IgD-negative memory B cell (primary cell): ENCODE measurements around the gene BORCS8. TPM values are rescaled to one million over a fixed set of nuclear protein-coding genes. Genes with fewer than 3 reads are reported as not detected.
"Not testable (repeated sequence)": the region's sequence is repeated elsewhere in the genome, so short reads cannot be mapped to it uniquely, and the experiment has no call there.

Source experiments
- H3K27ac Mint-ChIP-seq, 3 donors: one replicate each; pipeline ENCODE4 v1.8.0; 2020 to 2022; ENCODE audit warnings: mild to moderate bottlenecking in 3 of 3, mixed read lengths in 3 of 3, moderate library complexity in 1 of 3
- H3K27me3 Mint-ChIP-seq: one replicate; pipeline ENCODE4 v1.8.0; 2021; ENCODE audit warnings: mixed read lengths
- H3K36me3 Mint-ChIP-seq: one replicate; pipeline ENCODE4 v1.8.0; 2020; ENCODE audit warnings: mild to moderate bottlenecking, mixed read lengths
- H3K4me1 Mint-ChIP-seq, 3 donors: one replicate each; pipeline ENCODE4 v1.8.0; 2020 to 2022; ENCODE audit warnings: mixed read lengths in 3 of 3, mild to moderate bottlenecking in 1 of 3
- H3K4me3 Mint-ChIP-seq, 4 donors: one replicate each; pipeline ENCODE4 v1.8.0; 2020 to 2022; ENCODE audit warnings: mild to moderate bottlenecking in 4 of 4, mixed read lengths in 4 of 4, moderate library complexity in 3 of 4
- H3K9me3 Mint-ChIP-seq, 3 donors: one replicate each; pipeline ENCODE4 v1.8.0; 2020 to 2021; ENCODE audit warnings: mixed read lengths in 3 of 3, mild to moderate bottlenecking in 1 of 3
- polyA plus RNA-seq: library from polyadenylated mRNA; unstranded; fragments of 300-500 nt; fragmentation: Illumina TruSeq; gene quantifications from one replicate; pipeline ENCODE4 v1.2.3, GENCODE V29; 2021

BORCS8 gene
- polyA plus RNA-seq, 1 donor from 2014 or later = 21.6 TPM

DNA sequence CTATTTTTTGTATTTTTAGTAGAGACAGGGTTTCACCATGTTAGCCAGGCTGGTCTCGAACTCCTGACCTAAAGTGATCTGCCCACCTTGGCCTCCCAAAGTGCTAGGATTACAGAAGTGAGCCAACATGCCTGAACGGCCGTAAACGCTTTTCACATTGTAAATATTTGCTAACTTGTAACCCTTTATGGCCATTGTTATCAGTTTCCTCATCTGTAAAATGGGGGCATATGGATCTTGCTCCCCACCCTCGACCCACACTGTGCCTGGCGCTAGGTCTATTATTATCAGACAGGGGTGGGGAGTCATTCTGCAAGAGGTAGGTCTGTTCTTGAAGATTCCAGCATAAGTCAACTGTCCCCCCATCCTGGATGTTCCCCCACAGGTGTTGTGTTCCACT is 31.7 kb upstream of the BORCS8 start:
- Mint-ChIP-seq H3K27ac (no peak overlapping the region), H3K4me1 (peaks cover 0 to 1% (median 0%) of the 10 kb centered on the region in 3 donors), H3K9me3 (no peaks in the 10 kb centered on the region), H3K27me3 (peaks cover 18% of the 10 kb centered on the region), H3K36me3 (peaks cover 2% of the 10 kb centered on the region), H3K4me3 (no peak overlapping the region)

DNA sequence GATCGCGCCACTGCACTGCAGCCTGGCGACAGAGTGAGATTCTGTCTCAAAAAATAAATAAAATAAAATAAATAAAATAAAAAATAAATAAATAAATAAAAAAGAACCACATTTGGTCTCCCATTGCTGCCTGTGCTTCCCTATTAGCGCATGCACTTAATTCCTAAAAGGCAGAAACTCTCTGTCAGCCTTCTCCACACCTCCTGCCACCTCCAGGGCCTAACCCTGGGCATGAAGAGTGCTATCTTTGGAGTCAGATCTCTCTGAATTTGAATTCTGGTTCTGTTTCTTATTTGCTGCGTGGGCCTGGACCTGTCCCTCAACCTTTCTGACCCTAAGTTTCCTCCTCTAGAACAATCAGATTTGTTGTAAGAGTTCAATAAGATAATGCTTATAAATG is 31.1 kb upstream of the BORCS8 start:
- Mint-ChIP-seq H3K9me3 (no peaks in the 10 kb centered on the region), H3K36me3 (peaks cover 2% of the 10 kb centered on the region), H3K27me3 (peaks cover 16% of the 10 kb centered on the region), H3K27ac (no peak overlapping the region), H3K4me3 (peak overlapping the region in 1 of 4 donors; percentile 39), H3K4me1 (peaks cover 0 to 1% (median 0%) of the 10 kb centered on the region in 3 donors)

DNA sequence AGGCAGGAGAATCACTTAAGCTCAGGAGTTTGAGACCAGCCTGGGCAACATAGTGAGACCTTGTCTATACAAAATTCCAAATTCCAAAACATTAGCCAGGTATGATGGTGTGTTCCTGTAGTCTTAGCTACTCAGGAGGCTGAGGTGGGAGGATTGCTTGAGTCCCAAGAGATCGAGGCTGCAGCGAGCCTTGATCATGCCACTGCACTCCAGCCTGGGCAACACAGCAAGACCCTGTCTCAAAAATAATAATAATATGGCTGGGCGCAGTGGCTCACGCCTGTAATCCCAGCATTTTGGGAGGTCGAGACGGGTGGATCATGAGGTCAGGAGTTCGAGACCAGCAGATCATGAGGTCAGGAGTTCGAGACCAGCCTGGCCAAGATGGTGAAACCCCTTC is 29.0 kb upstream of the BORCS8 start:
- H3K36me3 Mint-ChIP-seq, H3K9me3 Mint-ChIP-seq, H3K27ac Mint-ChIP-seq, H3K4me3 Mint-ChIP-seq, H3K4me1 Mint-ChIP-seq: not testable (repeated sequence)
- H3K27me3 Mint-ChIP-seq = peaks cover 23% of the 10 kb centered on the region

DNA sequence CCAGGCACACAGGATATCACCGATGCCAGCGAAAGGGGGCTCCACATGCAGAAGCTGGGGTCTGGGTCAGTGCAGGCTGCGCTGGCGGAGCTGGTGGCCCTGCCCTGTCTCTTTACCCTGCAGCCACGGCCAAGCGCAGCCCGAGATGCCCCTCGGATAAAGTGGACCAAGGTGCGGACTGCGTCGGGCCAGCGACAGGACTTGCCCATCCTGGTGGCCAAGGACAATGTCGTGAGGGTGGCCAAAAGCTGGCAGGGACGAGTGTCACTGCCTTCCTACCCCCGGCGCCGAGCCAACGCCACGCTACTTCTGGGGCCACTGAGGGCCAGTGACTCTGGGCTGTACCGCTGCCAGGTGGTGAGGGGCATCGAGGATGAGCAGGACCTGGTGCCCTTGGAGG is 27.0 kb upstream of the BORCS8 start:
- no peak overlapping the region for H3K27ac Mint-ChIP-seq
- H3K9me3 Mint-ChIP-seq = peaks cover 3 to 5% (median 5%) of the 10 kb centered on the region in 3 donors
- peaks cover 5% of the 10 kb centered on the region for H3K36me3 Mint-ChIP-seq
- peaks cover 25% of the 10 kb centered on the region for H3K27me3 Mint-ChIP-seq
- peaks cover 0 to 5% (median 3%) of the 10 kb centered on the region in 3 donors for H3K4me1 Mint-ChIP-seq
- no peak overlapping the region for H3K4me3 Mint-ChIP-seq

DNA sequence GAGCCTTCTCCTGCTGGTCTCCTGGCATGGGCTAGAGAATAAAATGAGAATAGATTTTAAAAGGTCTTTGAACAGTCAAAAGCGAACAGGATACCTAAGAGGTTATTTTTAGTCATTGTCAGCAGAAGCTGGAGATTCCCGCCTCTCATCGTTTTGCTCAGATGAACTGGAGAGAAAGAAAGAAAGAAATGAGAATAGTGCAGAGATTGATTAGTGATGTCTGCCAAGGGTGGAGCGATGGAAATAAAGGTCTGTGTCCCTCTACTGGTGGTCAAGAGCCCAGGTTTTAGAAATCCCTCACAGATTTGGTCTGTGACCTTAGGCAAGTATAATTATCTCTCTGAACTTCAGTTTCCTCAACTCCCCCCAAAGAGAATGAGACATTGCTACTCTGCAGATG is 25.1 kb upstream of the BORCS8 start:
- Mint-ChIP-seq H3K27me3 (peaks cover 33% of the 10 kb centered on the region), H3K36me3 (peaks cover 8% of the 10 kb centered on the region), H3K4me1 (peaks cover 0 to 10% (median 4%) of the 10 kb centered on the region in 3 donors), H3K9me3 (peaks cover 3 to 5% (median 5%) of the 10 kb centered on the region in 3 donors), H3K4me3 (no peak overlapping the region), H3K27ac (no peak overlapping the region)

DNA sequence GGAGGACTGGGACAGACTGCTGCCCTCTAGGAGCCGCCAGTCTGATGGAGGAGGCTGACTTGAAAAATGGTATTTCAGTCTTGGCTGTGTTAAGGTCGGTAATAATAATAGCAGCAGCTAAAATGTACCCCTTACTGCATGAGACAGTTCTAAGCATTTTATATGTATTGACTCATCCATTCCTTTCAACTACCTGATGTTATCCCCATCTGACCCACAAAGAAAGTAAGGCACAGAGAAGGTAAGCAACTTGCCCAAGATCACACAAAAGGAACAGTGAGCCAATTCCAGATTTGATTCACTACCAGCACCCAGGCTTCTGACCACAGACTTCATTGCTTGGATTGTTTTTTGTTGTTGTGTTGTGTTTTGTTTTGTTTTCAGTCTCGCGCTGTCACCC is 23.8 kb upstream of the BORCS8 start:
- H3K36me3 Mint-ChIP-seq = peaks cover 8% of the 10 kb centered on the region
- H3K4me1 Mint-ChIP-seq = peaks cover 0 to 10% (median 7%) of the 10 kb centered on the region in 3 donors
- H3K27ac Mint-ChIP-seq = no peak overlapping the region
- peak overlapping the region in 1 of 4 donors; percentile 25 for H3K4me3 Mint-ChIP-seq
- H3K9me3 Mint-ChIP-seq = peaks cover 3 to 5% (median 5%) of the 10 kb centered on the region in 3 donors
- peaks cover 40% of the 10 kb centered on the region for H3K27me3 Mint-ChIP-seq

DNA sequence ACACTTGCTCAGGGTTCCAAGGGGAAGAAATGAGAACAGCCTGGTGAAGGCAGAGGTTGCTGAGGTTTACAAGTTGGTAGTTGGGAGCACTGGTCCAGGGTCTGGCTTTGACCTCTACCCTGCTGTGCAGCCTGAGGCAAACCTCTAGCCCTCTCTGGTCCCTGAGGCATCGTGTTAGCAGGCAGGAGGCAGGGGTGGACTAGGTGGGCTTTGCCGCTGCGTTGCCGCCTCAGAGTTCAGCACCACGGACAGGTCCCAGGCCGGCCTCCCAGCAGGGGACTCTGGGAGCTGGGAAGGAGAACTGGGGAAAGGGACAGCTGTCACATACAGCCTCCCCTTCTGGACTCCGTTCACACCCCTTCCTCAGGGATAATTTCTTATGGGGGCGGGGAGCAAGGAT is 22.9 kb upstream of the BORCS8 start:
- no peak overlapping the region for H3K27ac Mint-ChIP-seq
- peaks cover 8% of the 10 kb centered on the region for H3K36me3 Mint-ChIP-seq
- H3K27me3 Mint-ChIP-seq = peaks cover 40% of the 10 kb centered on the region
- H3K4me3 Mint-ChIP-seq = no peak overlapping the region
- peaks cover 3 to 5% (median 5%) of the 10 kb centered on the region in 3 donors for H3K9me3 Mint-ChIP-seq
- H3K4me1 Mint-ChIP-seq = peaks cover 0 to 10% (median 7%) of the 10 kb centered on the region in 3 donors

DNA sequence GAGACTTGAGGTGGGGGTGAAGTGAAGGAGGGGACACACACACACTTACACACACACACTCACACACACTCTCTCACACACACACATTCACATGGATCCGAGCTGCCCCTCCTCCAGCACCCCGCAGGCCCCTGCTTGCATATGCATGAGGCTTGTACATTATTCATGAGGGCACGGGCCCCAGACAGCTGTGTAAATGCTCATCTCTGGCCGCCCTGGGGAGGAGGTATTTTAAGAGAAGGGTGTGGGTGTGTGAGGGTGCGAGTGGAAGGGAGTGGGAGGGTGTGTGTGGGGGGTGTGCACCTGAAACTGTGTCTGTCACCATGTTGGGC is 22.2 kb upstream of the BORCS8 start:
- peaks cover 0 to 10% (median 7%) of the 10 kb centered on the region in 3 donors for H3K4me1 Mint-ChIP-seq
- no peak overlapping the region for H3K4me3 Mint-ChIP-seq
- H3K36me3 Mint-ChIP-seq = peaks cover 8% of the 10 kb centered on the region
- H3K9me3 Mint-ChIP-seq = peaks cover 3 to 5% (median 5%) of the 10 kb centered on the region in 3 donors
- H3K27ac Mint-ChIP-seq = no peak overlapping the region
- H3K27me3 Mint-ChIP-seq = peaks cover 44% of the 10 kb centered on the region

DNA sequence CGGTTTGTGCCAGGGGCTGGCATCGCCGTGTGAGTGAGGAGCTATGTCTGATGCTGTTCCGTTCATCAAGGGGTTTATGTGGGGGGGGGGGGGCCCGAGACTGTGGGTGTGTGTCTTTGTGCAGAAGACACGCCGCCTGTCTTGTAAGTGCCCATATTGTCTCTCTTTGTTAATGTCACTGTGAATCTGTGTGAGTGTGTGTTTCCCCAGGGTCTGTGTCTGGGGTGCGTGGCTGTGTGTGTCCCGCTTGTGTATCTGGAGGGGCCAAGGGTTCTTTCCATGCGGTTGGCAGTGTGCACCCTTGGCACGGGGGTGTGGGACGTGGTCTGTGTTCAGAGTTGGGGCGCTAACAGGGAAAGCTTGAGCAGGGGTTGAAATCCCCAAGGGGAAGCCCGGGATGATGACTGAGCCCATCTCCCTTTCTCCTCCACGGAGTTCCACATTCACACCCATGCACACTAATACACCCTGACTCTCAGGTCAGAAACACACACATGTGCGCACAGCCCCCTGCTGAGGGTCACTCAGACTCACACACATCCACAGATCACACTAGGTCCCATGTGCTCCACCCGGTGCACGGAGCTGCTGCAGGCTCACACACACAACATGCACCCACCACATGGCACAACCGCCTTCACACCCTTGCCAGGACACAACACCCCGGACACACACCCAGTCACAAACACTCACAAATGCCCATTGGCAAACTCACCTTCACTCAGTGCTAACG is 21.6 kb upstream of the BORCS8 start:
- peaks cover 39% of the 10 kb centered on the region for H3K27me3 Mint-ChIP-seq
- H3K36me3 Mint-ChIP-seq = peaks cover 6% of the 10 kb centered on the region

DNA sequence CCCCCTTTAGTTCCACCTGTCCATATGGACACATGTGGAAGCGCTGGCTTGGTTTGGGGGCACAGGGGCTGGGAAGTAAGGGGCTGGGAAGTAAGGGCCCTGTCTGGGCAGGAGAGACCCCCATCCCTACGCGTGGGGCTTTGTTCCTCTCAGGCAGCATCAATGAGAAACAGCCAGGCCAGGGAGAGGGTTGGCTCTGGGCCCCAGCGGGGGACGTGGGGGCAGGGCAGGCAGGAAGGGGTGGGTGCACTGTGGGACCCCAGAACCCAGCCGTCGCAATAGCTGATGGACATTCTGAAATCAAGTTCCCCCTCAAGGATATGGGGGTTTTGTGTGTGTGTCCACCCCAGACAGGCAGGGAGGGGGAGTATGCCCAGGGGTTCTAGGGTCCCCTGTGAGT is 21.0 kb upstream of the BORCS8 start:
- H3K36me3 Mint-ChIP-seq = peaks cover 6% of the 10 kb centered on the region
- peaks cover 38% of the 10 kb centered on the region for H3K27me3 Mint-ChIP-seq
- no peak overlapping the region for H3K4me3 Mint-ChIP-seq
- peaks cover 0 to 10% (median 8%) of the 10 kb centered on the region in 3 donors for H3K4me1 Mint-ChIP-seq
- H3K9me3 Mint-ChIP-seq = peaks cover 3 to 5% (median 5%) of the 10 kb centered on the region in 3 donors
- H3K27ac Mint-ChIP-seq = no peak overlapping the region

More for the DNA sequence above, 21.6 kb upstream of the BORCS8 start:
- Mint-ChIP-seq H3K27ac (no peak overlapping the region), H3K4me1 (peaks cover 0 to 10% (median 7%) of the 10 kb centered on the region in 3 donors), H3K9me3 (peaks cover 3 to 5% (median 5%) of the 10 kb centered on the region in 3 donors), H3K4me3 (no peak overlapping the region)

DNA sequence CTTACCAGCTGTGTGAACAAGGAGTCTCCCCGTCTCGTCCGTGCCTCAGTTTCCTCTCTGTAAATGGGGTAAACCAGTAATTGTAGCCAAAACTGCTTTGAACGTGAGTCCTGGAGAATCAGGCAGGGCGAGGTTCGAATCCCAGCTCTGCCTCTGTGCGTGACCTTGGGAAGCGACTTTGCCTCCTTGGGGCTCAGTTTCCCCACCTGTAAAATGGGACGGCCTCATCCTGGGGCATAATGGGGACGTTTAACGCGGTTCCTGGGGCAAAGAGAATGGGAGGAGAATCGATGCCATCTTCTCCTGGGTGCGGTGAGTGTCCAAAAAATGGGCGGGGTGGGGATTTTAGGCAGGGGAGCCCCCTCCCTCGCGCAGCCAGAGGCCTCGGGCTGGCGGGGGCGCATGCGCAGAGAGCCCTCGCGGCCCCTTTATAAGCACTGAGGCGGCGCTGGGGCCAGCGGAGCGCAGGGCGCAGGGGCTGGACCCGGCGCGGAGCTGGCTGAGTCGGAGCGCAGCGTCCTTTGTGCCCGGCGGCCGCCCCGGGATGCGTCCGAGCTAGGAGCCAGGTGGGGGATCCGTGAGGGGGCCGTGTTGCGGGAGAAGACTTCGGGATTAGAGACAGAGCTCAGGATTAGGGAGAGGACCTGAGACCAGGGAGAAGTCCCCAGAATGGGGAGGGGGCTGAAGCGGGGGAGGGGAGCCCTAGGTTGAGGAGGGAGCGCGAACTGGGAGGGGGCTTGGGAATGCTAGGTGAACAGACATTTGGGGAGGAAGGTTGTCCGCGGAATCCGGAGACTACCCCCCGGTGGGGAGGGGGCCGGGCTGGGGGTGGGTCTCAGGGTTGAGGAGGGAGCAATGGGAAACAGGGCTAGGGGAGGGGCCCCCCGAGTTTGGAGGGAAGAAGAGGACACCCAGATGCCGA is 19.8 kb upstream of the BORCS8 start, which contains the start of gene NCAN:
Gene NCAN (plus strand): TSS at position 460 of the 922 bp plus-strand sequence. CDS start 4,996 bp downstream, outside the sequence.
- Mint-ChIP-seq H3K9me3 (peaks cover 0 to 4% (median 3%) of the 10 kb centered on the region in 3 donors), H3K4me1 (peaks cover 9 to 19% (median 14%) of the 10 kb centered on the region in 3 donors), H3K4me3 (no peak within 1 kb of the TSS), H3K27me3 (peaks cover 35% of the 10 kb centered on the region), H3K36me3 (peaks cover 6% of the 10 kb centered on the region), H3K27ac (peak within 1 kb of the TSS in 1 of 3 donors; percentile 2)

DNA sequence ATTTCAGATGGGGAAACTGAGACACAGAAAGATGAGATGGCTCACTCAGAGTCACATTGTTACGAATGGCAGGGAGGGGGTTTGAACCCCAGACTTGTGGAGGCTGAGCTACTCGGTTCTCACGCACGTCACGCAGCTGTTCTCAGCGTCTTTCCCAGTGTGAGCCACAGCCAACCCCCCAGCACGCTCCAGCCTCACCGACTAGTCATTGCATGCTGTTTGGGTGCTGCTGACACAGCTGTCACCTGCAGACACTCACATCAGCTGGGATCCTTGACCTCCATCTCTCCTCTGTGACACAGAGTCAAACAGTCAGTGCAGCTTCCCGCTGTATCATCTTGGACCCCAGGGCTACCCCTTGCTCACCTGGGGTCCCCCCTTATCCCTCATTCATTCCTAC is 17.4 kb upstream of the BORCS8 start:
- Mint-ChIP-seq H3K27ac (peak overlapping the region in 1 of 3 donors; percentile 31), H3K36me3 (peaks cover 6% of the 10 kb centered on the region), H3K4me3 (peak overlapping the region in 2 of 4 donors; percentile 32 to 80), H3K9me3 (peaks cover 0 to 4% (median 4%) of the 10 kb centered on the region in 3 donors), H3K27me3 (peaks cover 33% of the 10 kb centered on the region), H3K4me1 (peaks cover 9 to 20% (median 14%) of the 10 kb centered on the region in 3 donors)

DNA sequence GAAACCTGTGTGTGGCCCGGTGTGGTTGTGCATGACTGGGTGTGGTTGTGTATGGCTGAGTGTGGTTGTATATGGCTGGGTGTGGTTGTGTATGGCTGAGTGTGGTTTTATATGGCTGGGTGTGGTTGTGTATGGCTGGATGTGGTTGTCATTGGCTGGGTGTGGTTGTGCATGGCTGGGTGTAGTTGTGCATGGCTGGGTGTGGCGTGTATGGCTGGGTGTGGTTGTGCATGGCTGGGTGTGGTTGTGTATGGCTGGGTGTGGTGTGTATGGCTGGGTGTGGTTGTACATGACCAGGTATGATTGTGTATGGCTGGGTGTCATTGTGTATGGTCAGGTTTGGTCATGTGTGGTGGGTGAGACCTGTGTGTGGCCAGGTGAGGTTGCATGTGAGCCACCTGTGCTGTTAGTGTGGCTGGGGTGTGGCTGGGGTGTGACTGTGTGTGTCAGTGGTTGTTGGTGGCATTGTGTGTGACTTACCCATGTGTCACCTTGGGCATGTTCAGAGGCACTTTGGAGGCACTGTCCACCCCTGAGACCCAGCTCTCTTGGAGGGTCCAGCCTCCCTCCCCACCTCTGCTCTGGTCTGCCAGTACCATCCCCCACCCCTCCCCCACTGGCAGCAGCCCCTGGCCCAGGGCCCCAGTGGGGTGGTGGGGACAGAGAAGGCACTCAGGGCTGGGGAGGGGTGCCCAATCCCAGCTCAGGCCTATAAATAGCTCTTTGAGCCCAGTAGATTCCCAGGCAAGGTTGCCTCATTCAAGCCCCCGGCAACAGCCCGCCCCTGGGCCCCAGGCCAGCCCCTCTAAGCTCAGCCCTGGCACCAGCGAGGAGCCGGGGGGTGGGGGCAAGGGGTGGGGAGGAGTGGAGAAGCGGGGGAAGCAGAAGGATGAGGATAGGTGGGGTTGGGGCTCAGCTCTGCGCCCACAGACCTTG is 16.0 kb upstream of the BORCS8 start:
- peaks cover 0 to 4% (median 4%) of the 10 kb centered on the region in 3 donors for H3K9me3 Mint-ChIP-seq
- no peaks in the 10 kb centered on the region for H3K36me3 Mint-ChIP-seq
- H3K4me1 Mint-ChIP-seq = peaks cover 15 to 17% (median 15%) of the 10 kb centered on the region in 3 donors
- peak overlapping the region in 2 of 3 donors; percentile 38 to 71 for H3K27ac Mint-ChIP-seq
- peak overlapping the region; percentile 37 to 85 (median 48) for H3K4me3 Mint-ChIP-seq
- H3K27me3 Mint-ChIP-seq = peaks cover 21% of the 10 kb centered on the region

DNA sequence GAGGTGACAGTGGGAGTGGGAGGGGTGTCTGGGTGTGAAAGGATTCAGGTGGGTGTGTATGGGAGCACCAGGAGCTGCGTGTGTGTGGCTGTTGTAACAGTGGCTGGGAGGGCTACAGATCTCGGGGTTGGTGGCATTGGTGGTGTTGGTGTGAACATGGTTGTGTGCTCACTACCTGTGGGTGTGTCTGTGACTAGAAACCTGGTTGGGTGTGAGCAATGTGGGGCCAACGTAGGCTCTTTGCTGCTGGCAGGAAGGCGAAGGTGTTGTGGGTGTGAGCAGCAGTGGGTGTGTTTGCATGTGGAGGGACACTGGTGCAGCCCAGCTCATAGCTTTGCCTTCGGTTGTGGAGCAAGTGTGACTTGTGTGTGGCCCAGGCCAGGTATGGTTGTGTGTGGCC is 15.0 kb upstream of the BORCS8 start:
- peaks cover 0 to 4% (median 4%) of the 10 kb centered on the region in 3 donors for H3K9me3 Mint-ChIP-seq
- H3K4me3 Mint-ChIP-seq = peak overlapping the region in 3 of 4 donors; percentile 3 to 37 (median 10)
- peaks cover 18% of the 10 kb centered on the region for H3K27me3 Mint-ChIP-seq
- H3K36me3 Mint-ChIP-seq = no peaks in the 10 kb centered on the region
- H3K4me1 Mint-ChIP-seq = peaks cover 23 to 24% (median 24%) of the 10 kb centered on the region in 3 donors
- H3K27ac Mint-ChIP-seq = peak overlapping the region in 1 of 3 donors; percentile 38
